HG02973 (cell line): ENCODE results near the gene SDCBP2.

ENCODE experiments used
- ATAC-seq: cut with Tn5 transposase; IDR thresholded peaks from one replicate; pipeline ENCODE4 v1.9.1; 2021; ENCODE audit warnings: moderate library complexity; ENCODE audit not compliant: unreplicated experiment

Gene SDCBP2

DNA sequence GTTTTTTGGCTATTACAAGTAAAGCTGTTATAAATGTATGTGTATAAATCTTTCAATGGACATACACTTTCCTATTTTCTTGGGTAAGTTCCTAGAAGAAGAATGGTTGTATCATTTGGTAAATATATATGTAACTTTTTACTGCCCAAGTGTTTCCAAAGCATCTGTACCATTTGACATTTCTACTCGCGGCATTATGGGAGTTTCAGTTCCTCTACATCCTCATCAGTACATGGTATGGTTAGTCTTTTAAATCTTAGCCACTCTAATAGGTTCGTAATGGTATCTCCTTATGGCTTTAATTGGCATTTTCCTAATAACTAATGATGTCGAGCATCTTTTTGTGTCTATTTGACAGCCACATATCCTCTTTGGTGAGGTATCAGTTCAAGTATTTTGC, 49.9 kb downstream of the SDCBP2 start:
- no peak for ATAC-seq

DNA sequence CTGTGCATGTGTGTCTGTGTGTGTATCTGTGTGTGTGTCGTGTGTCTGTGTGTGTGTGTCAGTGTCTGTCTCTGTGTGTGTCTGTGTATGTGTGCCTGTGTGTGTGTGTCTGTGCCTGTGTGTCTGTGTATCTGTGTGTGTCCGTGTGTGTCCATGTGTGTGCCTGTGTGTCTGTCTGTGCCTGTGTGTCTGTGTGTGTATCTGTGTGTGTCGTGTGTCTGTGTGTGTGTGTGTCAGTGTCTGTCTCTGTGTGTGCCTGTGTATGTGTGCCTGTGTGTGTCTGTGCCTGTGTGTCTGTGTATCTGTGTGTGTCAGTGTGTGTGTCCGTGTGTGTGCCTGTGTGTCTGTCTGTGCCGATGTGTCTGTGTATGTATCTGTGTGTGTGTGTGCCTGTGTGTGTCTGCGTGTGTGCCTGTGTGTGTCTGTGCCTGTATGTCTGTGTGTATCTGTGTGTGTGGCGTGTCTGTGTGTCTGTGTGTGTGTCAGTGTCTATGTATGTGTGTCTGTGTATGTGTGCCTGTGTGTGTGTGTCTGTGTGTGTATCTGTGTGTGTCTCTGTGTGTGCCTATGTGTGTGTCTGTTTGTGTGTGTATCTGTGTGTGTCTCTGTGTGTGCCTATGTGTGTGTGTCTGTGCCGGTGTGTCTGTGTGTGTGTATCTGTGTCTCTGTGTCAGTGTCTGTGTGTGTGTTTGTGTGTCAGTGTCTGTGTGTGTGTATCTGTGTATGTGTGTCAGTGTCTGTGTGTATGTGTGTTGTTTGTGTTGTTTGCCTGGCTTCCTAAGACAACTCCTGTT, 51.2 kb downstream of the SDCBP2 start:
- no peak for ATAC-seq

DNA sequence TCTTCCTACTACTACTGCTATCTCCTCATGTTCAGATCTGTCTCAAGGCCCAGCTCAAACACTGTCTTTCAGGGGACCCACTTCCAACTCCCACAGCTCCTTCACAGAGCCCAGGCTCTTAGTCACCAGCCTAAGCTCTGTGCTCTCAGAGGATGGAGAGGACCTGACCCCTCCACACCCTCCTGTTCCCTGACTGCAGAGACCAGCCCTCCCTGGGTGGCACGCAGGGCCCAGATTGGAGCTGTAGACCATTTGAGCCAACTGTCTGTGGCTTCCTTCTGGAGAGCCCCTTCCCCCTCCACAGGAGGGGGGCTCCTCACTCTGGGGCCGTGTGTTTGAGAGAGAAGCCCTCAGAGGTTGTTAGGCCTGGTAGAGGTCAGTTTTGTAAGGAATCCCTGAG, 53.0 kb downstream of the SDCBP2 start:
- ATAC-seq: no peak

DNA sequence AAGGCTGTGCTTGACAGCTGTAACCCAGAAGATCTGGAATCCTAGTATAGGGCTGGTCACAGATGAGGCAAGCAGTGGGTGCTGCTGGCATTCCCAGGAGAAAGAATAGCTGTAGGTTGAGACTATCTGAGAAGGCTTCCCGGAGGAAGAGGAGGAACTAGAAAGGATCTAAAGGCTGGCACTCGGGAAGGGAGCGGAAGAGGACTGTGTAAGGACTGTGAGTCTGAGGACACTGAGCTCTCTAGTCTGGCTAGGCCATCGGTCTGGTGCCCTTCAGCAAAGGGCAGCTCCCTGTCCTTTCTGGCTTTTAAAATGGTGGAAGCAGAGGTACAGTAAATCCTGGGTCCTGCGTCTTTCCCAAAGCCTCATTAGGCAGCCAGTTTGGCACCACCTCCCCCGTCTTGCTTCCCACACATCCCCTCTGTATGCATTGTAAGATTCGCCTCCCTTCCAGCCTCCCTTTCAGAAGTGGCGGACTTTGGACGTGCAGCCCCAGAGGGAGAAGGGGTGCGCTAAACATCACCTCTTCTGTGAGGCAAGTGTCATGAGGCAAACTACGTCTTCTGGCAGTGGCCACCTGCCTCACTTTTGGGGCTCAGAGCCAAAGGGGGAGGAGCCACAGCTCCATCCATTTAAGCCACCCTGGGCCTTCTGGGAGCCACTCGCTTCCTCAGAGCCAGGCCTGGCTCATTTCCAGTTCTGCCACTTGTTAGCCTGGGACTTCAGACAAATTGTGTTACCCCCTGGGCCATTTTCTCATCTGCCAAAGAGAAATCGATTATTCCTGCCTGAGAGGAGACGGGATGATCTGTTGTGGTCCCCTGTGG, 54.2 kb downstream of the SDCBP2 start:
- ATAC-seq: no peak

DNA sequence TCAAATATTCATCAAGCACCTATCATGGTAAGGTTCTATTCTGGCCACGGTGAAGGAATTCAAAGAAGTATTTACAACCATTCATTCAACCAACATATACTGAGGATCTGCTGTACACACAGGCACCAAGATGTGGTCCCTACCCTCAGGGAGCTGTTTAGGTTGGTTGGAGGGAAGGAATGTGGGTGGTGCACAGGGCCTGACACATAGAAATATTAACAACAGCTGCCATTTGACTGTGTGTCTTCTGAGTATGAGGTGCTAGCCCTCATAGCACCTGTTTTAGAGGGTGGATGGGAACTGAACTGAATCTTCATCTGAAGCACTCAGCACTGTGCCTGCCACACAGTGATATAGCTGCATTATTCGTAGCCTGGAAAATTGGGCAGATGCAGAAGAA, 55.6 kb downstream of the SDCBP2 start:
- ATAC-seq: no peak

DNA sequence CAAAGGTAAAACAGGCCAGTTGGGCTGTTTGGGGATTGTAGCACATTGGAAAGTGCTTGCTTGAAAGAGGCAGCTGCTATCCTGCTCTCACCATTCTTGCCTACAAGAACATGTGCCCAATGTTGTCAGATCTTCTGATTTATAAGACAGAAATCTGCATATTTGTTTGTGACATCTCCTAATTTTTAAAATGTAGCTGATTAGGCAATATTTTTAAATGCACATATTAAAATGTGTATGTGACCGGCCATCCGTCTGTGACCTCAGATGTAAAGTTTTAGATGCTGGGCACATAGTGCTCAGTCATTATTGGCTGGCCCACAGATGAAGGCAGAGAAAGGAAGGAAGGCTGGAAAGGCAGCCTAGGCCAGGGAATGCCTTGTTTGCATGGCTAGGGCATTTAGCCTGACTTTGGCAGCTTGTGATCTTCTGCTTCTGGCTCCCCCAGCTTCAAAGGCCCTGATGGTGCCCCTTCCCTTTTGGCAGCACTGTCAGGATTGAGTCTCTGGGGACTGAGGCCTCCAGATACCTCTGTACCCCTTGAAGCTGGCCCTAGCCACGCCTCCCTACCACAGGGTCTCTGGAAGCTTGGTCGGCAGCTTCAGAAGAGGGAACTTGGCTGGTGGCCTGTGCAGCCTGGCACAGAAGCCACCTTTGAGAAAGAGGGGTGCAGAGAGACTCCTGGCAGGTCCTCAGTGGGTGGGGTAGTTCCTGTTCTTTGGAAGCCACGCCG, 56.4 kb downstream of the SDCBP2 start:
- ATAC-seq: no peak

DNA sequence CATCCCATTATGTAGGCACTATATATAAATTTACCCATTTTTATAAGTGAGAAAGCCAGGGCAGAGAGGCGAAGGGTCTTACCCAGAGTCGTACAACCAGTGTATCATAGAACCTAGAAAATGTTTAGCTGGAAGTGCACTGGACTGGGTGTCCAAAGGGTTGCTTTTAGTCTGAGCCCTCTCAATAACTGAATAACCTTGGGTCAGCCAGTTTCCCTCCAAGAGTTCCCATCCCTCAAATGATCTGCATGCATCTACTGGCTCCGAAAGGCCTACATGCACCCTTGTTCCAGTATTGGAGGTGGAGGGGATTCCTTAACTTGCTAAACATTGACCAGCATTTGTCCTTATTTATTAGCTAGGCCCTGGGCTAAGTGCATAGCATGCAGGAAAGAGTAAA, 59.1 kb downstream of the SDCBP2 start:
- no peak for ATAC-seq

DNA sequence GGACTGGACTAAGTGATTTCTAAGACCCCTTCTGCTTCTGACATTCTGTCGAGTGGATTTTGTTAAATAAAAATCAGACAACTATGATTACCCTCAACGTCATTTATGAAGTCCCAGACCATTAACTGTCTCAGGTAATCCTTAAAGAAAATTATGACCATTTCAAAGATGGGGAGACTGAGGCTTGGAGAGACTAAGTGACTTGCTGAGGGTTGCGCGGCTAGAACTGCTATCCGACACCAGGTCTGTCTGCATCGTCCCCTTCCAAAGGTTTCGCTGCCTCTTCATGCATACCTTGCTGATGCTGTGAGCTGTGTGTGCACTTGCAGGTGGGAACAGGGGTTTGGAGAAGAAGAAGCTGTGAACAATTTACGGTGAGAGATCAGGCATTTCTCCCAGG, 59.7 kb downstream of the SDCBP2 start:
- ATAC-seq: no peak

DNA sequence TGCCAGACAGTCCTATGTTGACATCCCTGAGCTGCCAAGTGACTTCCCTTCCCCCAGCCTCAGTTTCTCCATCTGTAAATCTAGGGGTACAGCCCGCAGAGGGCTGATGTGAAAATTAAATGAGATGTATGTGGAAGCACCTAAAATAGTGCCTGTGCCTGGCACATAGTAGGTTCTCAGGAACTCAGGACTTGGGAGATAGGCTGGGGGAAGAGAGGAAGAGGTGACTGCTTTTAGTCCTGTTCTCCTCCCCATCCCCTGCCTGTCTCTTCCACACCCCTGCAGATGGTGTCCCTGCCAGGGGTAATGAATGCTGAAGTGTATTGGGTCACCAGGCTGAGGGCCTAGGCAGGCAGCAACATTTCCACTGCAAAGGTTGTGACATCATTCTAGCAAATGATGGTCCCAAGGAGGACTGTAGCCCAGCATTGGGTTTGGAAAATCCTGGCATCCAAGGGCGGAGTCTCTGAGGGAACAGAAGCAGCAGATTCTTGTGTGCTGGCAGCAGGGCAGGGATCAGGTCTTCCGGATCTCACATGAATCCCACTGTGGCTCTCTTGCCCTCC, 61.0 kb downstream of the SDCBP2 start:
- ATAC-seq: no peak

DNA sequence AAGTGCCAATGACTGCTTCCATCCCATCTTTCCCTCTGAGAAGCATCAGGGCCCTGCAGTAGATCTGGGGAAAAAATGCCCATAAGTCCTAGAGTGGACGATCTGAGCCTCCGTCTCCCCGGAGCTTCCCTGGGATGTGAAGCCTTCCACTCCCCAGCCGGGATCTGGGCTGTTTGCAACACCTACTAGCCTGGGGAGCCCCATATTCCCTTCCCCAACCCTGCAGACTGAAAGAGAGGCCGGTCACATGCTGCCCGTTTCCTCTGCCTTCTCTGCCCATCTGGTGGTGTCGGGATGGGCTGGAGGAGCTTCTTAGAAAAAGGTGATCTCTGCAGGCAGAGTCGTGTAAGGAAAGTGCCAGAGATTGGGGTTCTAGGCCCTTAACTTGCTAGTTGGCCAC, 61.8 kb downstream of the SDCBP2 start:
- ATAC-seq: no peak

DNA sequence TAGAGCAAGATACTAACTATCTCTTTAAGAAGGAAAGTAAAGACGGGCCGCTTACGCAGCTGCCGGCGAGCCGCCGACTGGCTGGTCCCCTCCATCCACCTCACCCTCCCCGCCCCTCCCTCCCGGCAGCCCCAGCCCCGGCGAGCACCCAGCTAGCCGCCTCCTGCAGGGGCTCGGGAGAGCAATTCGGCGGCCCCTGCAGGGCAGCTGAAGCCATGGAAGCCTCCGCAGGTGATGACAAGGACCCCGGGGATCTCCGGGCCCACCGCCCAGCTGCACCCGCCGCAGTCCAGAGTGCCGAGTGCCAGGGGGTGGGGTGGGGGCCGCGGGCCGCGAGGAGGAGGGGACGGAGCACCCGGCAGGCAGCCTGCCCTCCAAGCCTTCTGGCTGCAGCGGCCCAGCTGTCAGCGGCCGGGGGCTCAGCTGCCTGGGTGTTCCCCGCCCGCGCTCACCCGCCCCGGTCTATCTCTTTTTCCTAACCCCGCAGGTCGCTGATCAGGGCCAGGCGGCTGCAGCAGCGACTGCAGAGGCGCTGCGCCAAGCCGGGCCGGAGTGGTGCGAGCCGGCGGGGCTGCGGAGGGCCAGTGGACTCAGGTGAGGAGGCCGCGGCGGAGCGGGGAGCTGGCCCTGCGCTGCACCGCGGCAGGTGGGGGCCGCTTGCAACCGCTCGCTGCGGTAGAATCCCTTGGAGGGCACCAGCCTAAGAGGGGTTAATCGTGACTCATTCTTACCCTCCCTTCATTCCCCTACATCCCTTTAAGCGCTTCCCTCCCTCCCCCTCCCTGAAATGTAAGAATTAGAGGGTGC, 62.6 kb downstream of the SDCBP2 start, which contains the start of gene SNPH:
Gene SNPH (plus strand): TSS at position 128 of the 807 bp plus-strand sequence. CDS start 29,946 bp downstream, outside the sequence.
- ATAC-seq: peak; percentile 58

DNA sequence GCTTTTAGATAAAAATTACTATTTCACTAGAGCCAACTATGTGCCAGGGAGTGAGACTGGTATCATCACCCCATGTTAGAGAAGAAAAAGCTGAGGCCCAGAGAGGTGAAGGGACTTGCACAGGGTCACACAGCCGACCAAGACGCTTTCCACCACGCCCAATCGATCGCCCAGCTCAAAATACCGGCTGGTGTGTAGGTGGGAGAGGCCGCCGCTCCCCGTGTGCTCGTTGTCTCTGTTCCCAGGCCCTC, 63.1 kb downstream of the SDCBP2 start:
- ATAC-seq: no peak

DNA sequence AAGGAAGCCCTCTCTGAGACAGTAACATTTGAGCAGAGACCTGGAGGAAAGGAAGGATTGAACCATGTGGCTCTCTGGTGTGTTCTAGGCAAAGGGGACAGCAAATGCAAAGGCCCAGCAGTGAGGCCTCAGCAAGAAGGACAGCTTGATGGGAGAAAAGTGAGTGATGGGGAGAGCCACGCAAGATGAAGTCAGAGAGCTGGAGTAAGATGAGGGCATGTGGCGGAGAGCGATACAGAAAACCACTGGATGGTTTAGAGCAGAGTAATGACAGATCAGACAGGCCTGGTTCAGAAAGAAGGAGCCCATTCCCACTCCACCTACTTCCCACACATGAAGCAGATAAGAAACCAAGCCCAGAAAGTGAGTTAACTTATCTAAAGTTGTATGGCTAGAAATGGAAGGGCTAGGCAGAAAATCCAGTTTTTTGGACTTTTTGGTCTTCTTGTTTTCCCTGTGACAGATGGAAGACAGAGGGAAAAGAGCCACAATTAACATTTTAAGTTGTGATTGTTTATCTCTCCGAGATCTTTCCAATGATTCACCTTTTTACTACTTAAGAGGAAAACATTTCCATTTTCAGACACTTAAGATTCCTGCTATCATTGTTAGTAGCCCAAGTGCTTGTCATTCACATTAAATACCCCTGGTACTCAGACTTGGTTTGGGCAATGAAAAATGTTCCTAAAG, 63.6 kb downstream of the SDCBP2 start:
- no peak for ATAC-seq

DNA sequence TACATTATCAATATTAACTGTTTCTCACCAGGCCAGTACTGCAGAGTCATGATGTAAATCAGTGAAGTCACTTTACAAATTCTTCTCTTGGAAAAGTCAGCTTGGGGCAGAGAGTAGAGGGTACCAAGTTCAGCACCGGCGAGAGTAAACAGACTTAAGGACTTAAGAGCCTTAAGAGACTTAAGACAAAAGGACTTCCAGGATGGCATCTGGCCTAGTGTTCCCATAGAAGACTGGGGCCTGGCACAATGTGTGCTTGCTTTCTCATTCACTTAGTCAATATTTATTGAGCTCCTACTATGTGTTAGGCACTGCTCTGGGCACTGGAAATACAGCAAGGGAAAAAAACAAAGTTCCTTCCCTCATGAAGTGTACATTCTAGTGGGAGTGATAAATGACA, 64.2 kb downstream of the SDCBP2 start:
- no peak for ATAC-seq

DNA sequence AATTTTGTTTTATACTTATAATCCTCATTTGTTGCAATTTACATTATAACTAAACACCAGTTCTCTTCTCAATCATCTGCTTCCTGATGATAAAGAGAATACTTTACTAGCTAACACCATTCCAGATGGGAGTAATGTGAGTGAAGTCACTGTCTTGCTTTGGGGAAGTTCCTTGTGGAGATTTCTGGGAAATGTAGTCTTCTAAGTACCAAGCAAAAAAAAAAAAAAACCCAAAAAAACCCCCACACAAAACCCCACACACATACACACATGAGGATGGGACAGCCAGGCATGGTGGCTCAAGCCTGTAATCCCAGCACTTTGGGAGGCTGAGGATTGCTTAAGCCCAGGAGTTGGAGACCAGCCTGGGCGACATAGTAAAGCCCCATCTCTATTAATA, 65.1 kb downstream of the SDCBP2 start:
- ATAC-seq: no peak
